H1 (cell line): ENCODE results near the gene CAPN11. TPM values are rescaled to one million over a fixed set of nuclear protein-coding genes. Genes with fewer than 3 reads are reported as not detected.

Experiments used
- ASH2L ChIP-seq: fragments of 200-600, 300-600 bp; sonication (generic); IDR thresholded peaks from one replicate; pipeline ENCODE4 v1.7.1; 2017; ENCODE audit warnings: low read length
- CHD2 ChIP-seq: IDR thresholded peaks from 2 replicates; pipeline ENCODE4 v1.6.1; 2012; ENCODE audit warnings: low read length, improper control_type of control experiment
- HDAC2 ChIP-seq, 2 experiments: fragments of 300-600 bp in 1 of 2; sonication (generic) in 1 of 2; IDR thresholded peaks; 2 replicates each; pipeline ENCODE4 v1.6.1; 2011 to 2012; ENCODE audit warnings: low read depth in 2 of 2, low read length in 2 of 2, mild to moderate bottlenecking in 2 of 2, moderate library complexity in 2 of 2, borderline replicate concordance in 1 of 2, inconsistent platforms in 1 of 2
- SRF ChIP-seq: IDR thresholded peaks from 2 replicates; pipeline ENCODE4 v1.6.1; 2011; ENCODE audit warnings: mild to moderate bottlenecking, low read depth, low read length, moderate library complexity
- polyA plus RNA-seq, 7 experiments: library from polyadenylated mRNA; depleted of rRNA in 3 of 7; stranded (reverse) in 5 of 7; unstranded in 2 of 7; fragments of >200 nt in 5 of 7; fragments of 200-250 nt in 2 of 7; gene quantifications; 1 replicate in 5 of 7; 2 replicates in 1 of 7; 4 replicates in 1 of 7; pipeline versions ENCODE4 v1.2.1 to v1.2.3, GENCODE V29; 2011 to 2013; ENCODE audit warnings: missing spikeins in 2 of 7, mixed read lengths in 2 of 7
- total RNA-seq: library from RNA; stranded (reverse); fragmentation: NEBNext Ultra II Directional; extraction: Animal tissue kit (Norgen Biotek cat#: 25700); gene quantifications from 2 replicates; pipeline ENCODE4 v1.2.1, GENCODE V29; 2021
- TF ChIP-seq, protein P1 (sequence below): fragments of 300-600 bp; sonication (generic); IDR thresholded peaks from 2 replicates; pipeline ENCODE4 v1.7.1; 2012; ENCODE audit warnings: low read length, moderate library complexity, mild to moderate bottlenecking, inconsistent platforms; ENCODE audit not compliant: insufficient replicate concordance

CAPN11 gene
- total and polyA plus RNA-seq, 2 of the 8 experiments (the other 6 are each of a cell fraction or from before 2014, with no cell fraction given) = 0.95 to 0.97 TPM

DNA sequence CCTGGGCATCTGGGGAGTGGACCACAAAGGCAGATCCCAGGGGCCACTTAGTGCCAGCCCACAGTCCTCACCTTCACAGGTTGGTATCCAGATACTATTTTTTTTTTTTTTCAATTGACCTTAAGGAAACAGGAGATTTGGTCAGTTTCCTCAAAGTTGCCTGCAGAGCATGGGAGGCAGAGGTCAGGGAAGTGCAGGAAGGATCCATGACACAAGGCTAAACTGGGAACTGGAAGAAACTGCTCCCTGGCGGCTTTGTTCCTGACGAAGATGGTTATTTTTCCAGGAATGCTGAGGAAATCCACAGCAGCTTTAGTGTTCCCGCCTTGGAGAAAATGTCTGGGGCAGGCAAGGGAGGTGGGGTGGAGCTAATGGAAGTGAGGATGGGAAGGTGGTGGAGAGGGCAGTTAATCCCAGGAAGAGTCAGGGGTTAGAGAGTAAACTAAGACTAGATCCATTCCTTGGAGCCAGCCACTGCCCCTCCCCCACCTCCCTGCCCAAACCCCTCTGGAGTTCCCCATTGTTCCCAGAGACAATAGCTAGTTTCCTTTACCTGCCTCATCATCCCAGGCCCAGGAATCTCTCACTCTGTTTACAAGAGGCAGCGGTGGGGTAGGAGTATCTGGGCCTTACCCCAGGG is 43.8 kb downstream of the CAPN11 start (continued):
- TF ChIP-seq, protein P1, sequence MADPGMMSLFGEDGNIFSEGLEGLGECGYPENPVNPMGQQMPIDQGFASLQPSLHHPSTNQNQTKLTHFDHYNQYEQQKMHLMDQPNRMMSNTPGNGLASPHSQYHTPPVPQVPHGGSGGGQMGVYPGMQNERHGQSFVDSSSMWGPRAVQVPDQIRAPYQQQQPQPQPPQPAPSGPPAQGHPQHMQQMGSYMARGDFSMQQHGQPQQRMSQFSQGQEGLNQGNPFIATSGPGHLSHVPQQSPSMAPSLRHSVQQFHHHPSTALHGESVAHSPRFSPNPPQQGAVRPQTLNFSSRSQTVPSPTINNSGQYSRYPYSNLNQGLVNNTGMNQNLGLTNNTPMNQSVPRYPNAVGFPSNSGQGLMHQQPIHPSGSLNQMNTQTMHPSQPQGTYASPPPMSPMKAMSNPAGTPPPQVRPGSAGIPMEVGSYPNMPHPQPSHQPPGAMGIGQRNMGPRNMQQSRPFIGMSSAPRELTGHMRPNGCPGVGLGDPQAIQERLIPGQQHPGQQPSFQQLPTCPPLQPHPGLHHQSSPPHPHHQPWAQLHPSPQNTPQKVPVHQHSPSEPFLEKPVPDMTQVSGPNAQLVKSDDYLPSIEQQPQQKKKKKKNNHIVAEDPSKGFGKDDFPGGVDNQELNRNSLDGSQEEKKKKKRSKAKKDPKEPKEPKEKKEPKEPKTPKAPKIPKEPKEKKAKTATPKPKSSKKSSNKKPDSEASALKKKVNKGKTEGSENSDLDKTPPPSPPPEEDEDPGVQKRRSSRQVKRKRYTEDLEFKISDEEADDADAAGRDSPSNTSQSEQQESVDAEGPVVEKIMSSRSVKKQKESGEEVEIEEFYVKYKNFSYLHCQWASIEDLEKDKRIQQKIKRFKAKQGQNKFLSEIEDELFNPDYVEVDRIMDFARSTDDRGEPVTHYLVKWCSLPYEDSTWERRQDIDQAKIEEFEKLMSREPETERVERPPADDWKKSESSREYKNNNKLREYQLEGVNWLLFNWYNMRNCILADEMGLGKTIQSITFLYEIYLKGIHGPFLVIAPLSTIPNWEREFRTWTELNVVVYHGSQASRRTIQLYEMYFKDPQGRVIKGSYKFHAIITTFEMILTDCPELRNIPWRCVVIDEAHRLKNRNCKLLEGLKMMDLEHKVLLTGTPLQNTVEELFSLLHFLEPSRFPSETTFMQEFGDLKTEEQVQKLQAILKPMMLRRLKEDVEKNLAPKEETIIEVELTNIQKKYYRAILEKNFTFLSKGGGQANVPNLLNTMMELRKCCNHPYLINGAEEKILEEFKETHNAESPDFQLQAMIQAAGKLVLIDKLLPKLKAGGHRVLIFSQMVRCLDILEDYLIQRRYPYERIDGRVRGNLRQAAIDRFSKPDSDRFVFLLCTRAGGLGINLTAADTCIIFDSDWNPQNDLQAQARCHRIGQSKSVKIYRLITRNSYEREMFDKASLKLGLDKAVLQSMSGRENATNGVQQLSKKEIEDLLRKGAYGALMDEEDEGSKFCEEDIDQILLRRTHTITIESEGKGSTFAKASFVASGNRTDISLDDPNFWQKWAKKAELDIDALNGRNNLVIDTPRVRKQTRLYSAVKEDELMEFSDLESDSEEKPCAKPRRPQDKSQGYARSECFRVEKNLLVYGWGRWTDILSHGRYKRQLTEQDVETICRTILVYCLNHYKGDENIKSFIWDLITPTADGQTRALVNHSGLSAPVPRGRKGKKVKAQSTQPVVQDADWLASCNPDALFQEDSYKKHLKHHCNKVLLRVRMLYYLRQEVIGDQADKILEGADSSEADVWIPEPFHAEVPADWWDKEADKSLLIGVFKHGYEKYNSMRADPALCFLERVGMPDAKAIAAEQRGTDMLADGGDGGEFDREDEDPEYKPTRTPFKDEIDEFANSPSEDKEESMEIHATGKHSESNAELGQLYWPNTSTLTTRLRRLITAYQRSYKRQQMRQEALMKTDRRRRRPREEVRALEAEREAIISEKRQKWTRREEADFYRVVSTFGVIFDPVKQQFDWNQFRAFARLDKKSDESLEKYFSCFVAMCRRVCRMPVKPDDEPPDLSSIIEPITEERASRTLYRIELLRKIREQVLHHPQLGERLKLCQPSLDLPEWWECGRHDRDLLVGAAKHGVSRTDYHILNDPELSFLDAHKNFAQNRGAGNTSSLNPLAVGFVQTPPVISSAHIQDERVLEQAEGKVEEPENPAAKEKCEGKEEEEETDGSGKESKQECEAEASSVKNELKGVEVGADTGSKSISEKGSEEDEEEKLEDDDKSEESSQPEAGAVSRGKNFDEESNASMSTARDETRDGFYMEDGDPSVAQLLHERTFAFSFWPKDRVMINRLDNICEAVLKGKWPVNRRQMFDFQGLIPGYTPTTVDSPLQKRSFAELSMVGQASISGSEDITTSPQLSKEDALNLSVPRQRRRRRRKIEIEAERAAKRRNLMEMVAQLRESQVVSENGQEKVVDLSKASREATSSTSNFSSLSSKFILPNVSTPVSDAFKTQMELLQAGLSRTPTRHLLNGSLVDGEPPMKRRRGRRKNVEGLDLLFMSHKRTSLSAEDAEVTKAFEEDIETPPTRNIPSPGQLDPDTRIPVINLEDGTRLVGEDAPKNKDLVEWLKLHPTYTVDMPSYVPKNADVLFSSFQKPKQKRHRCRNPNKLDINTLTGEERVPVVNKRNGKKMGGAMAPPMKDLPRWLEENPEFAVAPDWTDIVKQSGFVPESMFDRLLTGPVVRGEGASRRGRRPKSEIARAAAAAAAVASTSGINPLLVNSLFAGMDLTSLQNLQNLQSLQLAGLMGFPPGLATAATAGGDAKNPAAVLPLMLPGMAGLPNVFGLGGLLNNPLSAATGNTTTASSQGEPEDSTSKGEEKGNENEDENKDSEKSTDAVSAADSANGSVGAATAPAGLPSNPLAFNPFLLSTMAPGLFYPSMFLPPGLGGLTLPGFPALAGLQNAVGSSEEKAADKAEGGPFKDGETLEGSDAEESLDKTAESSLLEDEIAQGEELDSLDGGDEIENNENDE = no peak
- TF ChIP-seq ASH2L (peak; percentile 96), CHD2 (peak; percentile 53; the same call in 1 of the 2 replicates), SRF (no peak), HDAC2 (IDR thresholded peaks at IDR 0.05; ENCODE audit: borderline replicate concordance in 1 of 2, low read depth in 2 of 2, low read length in 2 of 2) (0 out of 4 replicates have a peak, but pooled peaks of 1 of the 2 experiments have one; percentile 42)
